DND-41 (cell line): ENCODE measurements around the gene CNNM1.

Experiments
- CTCF ChIP-seq: IDR thresholded peaks from 2 replicates; pipeline ENCODE4 v1.5.1; 2012; ENCODE audit warnings: borderline replicate concordance, low read length, moderate library complexity, mild to moderate bottlenecking; ENCODE audit not compliant: poor library complexity, severe bottlenecking; ENCODE audit errors: extremely low read depth
- EZH2 ChIP-seq: IDR thresholded peaks from 3 replicates; pipeline ENCODE4 v1.6.1; 2012; ENCODE audit warnings: borderline replicate concordance, low read depth, mild to moderate bottlenecking, moderate library complexity, low read length, inconsistent platforms; ENCODE audit not compliant: severe bottlenecking

- TF ChIP-seq CTCF (peak; percentile 24), EZH2 (no peak)
Measured at GRCh38 chr10:99430116-99430450, 100.9 kb downstream of the CNNM1 start.
